Mammary epithelial cell (primary cell): ENCODE measurements around the gene ABHD18.
"Not testable (repeated sequence)": the region's sequence is repeated elsewhere in the genome, so short reads cannot be mapped to it uniquely, and the experiment has no call there.

ENCODE experiments used
- EZH2 ChIP-seq: IDR thresholded peaks from 2 replicates; pipeline ENCODE4 v1.6.1; 2012; ENCODE audit warnings: low read length, inconsistent platforms, borderline replicate concordance
- TF ChIP-seq, protein P1 (sequence below), 2 donors: IDR thresholded peaks in 1 of 2; conservative IDR thresholded peaks in 1 of 2; 2 replicates each; pipeline ENCODE4 v1.5.1; 2011 to 2012; ENCODE audit warnings: inconsistent platforms in 2 of 2, low read length in 2 of 2, mild to moderate bottlenecking in 2 of 2, control low read depth in 1 of 2, low read depth in 1 of 2; ENCODE audit not compliant: insufficient read depth in 1 of 2; ENCODE audit errors: extremely low read depth in 1 of 2

DNA sequence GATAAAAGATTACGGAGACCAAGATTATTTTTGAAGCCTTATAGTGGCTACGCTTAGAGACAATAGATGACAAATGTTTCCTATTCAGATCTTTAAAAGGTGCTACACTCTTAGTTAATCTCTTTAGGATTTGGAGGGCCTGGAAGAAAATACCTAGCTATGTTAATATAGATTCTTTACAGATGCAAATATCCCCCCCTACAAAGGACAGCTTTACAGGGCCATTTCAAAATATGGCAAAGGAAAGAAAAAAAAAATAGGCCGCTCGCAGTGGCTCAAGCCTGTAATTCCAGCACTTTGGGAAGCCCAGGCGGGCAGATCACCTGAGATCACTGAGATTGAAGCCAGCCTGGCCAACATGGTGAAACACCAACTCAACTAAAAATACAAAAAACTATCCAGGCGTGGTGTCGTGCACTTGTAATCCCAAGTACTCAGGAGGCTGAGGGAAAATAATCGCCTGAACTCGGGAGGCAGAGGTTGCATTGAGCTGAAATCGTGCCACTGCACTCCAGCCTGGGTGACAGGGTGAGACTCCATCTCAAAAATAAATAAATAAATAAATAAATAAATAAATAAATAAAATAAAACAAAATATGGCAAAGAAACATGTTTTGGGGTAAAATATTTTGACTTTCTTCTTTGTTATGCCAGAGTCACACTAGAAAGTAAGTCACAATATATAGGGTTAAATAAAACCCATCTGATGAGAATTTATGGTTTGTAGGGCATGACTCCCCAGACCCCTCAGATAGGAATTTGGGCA lies 90.4 kb downstream of the ABHD18 start:
- TF ChIP-seq, protein P1, sequence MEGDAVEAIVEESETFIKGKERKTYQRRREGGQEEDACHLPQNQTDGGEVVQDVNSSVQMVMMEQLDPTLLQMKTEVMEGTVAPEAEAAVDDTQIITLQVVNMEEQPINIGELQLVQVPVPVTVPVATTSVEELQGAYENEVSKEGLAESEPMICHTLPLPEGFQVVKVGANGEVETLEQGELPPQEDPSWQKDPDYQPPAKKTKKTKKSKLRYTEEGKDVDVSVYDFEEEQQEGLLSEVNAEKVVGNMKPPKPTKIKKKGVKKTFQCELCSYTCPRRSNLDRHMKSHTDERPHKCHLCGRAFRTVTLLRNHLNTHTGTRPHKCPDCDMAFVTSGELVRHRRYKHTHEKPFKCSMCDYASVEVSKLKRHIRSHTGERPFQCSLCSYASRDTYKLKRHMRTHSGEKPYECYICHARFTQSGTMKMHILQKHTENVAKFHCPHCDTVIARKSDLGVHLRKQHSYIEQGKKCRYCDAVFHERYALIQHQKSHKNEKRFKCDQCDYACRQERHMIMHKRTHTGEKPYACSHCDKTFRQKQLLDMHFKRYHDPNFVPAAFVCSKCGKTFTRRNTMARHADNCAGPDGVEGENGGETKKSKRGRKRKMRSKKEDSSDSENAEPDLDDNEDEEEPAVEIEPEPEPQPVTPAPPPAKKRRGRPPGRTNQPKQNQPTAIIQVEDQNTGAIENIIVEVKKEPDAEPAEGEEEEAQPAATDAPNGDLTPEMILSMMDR (conservative IDR thresholded peaks at IDR 0.05 in 1 of 2, IDR thresholded peaks at IDR 0.05 in 1 of 2; ENCODE audit: extremely low read depth in 1 of 2, insufficient read depth in 1 of 2, low read depth in 1 of 2, low read length in 2 of 2): not testable (repeated sequence)
- TF ChIP-seq EZH2: not testable (repeated sequence)
